ENCODE measurements around the gene FAM13A.

DNA sequence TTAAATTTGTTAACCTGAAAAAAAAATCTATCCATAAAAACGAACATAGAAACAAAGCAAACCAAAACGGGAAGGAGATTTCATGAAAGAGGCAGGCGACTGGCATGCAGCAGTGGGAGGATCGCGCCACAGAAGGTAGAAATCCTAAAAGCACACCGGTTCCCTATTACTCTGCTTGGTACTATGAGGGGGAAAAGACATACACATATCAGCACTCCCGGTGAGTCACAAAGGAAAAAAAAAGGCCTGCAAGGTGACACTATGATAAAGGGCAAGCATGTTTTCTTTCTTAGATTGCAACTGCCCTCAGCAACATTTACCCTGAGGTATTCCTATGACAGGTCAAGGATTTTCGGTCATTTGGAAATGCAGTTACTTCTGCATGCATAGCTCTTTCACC, 298.7 kb downstream of the FAM13A start:
- no peak for TF ChIP-seq POLR2AphosphoS5 (IDR thresholded peaks at IDR 0.05)
- TF ChIP-seq, protein P1, sequence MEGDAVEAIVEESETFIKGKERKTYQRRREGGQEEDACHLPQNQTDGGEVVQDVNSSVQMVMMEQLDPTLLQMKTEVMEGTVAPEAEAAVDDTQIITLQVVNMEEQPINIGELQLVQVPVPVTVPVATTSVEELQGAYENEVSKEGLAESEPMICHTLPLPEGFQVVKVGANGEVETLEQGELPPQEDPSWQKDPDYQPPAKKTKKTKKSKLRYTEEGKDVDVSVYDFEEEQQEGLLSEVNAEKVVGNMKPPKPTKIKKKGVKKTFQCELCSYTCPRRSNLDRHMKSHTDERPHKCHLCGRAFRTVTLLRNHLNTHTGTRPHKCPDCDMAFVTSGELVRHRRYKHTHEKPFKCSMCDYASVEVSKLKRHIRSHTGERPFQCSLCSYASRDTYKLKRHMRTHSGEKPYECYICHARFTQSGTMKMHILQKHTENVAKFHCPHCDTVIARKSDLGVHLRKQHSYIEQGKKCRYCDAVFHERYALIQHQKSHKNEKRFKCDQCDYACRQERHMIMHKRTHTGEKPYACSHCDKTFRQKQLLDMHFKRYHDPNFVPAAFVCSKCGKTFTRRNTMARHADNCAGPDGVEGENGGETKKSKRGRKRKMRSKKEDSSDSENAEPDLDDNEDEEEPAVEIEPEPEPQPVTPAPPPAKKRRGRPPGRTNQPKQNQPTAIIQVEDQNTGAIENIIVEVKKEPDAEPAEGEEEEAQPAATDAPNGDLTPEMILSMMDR (IDR thresholded peaks at IDR 0.05) = no peak

Measured in suprapubic skin (tissue), 3 donors.